ENCODE results near the gene SPDYE4.

SPDYE4 gene

GRCh38 chr17:8726941-8727555 is 31.3 kb downstream of the SPDYE4 start:
- Mint-ChIP-seq H3K27me3 (peaks cover 19 to 55% of the 10 kb centered on the region in 2 donors), H3K4me3 (no peak overlapping the region)
- DNase-seq = no peak

GRCh38 chr17:8725881-8726876 is 32.2 kb downstream of the SPDYE4 start:
- ATAC-seq (replicated peaks) = no peak
- peaks cover 20 to 63% of the 10 kb centered on the region in 2 donors for H3K27me3 Mint-ChIP-seq
- H3K36me3 Mint-ChIP-seq (ENCODE audit: insufficient read depth) = no peaks in the 10 kb centered on the region

More at GRCh38 chr17:8726941-8727555, 31.3 kb downstream of the SPDYE4 start:
- Mint-ChIP-seq H3K4me1 (ENCODE audit: low read depth in 2 of 2) (no peaks in the 10 kb centered on the region), H3K9me3 (no peaks in the 10 kb centered on the region), H3K36me3 (ENCODE audit: insufficient read depth) (no peaks in the 10 kb centered on the region), H3K27ac (no peak overlapping the region)
- no peak for ATAC-seq (replicated peaks)

GRCh38 chr17:8724451-8724850 is 33.9 kb downstream of the SPDYE4 start:
- no peak overlapping the region for H3K27ac Mint-ChIP-seq
- no peaks in the 10 kb centered on the region for H3K9me3 Mint-ChIP-seq
- H3K27me3 Mint-ChIP-seq = peaks cover 18 to 54% of the 10 kb centered on the region in 2 donors
- ATAC-seq (replicated peaks) (no peak), DNase-seq (no peak)
- H3K36me3 Mint-ChIP-seq (ENCODE audit: insufficient read depth) = no peaks in the 10 kb centered on the region
- no peak overlapping the region for H3K4me3 Mint-ChIP-seq
- H3K4me1 Mint-ChIP-seq (ENCODE audit: low read depth in 2 of 2) = no peaks in the 10 kb centered on the region

More at GRCh38 chr17:8725881-8726876, 32.2 kb downstream of the SPDYE4 start:
- Mint-ChIP-seq H3K4me1 (ENCODE audit: low read depth in 2 of 2) (no peaks in the 10 kb centered on the region), H3K9me3 (no peaks in the 10 kb centered on the region), H3K27ac (no peak overlapping the region), H3K4me3 (no peak overlapping the region)
- no peak for DNase-seq

- H3K27ac Mint-ChIP-seq = no peak overlapping the region
- DNase-seq = no peak
- no peaks in the 10 kb centered on the region for H3K9me3 Mint-ChIP-seq
- no peak for ATAC-seq (replicated peaks)
- no peak overlapping the region for H3K4me3 Mint-ChIP-seq
- H3K4me1 Mint-ChIP-seq (ENCODE audit: low read depth in 2 of 2) = no peaks in the 10 kb centered on the region
- no peaks in the 10 kb centered on the region for H3K36me3 Mint-ChIP-seq (ENCODE audit: insufficient read depth)
- H3K27me3 Mint-ChIP-seq = peaks cover 12 to 42% of the 10 kb centered on the region in 2 donors
These were observed 37.8 kb downstream of the SPDYE4 start for GRCh38 chr17:8720596-8720995.

- DNase-seq (no peak), ATAC-seq (replicated peaks) (no peak)
- Mint-ChIP-seq H3K27ac (no peak overlapping the region), H3K4me3 (no peak overlapping the region), H3K4me1 (ENCODE audit: low read depth in 2 of 2) (no peaks in the 10 kb centered on the region), H3K36me3 (ENCODE audit: insufficient read depth) (no peaks in the 10 kb centered on the region), H3K27me3 (peaks cover 12 to 37% of the 10 kb centered on the region in 2 donors), H3K9me3 (no peaks in the 10 kb centered on the region)
These were observed 38.8 kb downstream of the SPDYE4 start for GRCh38 chr17:8719291-8720246.

- H3K36me3 Mint-ChIP-seq (ENCODE audit: insufficient read depth) = no peaks in the 10 kb centered on the region
- DNase-seq (no peak), ATAC-seq (replicated peaks) (no peak)
- H3K4me1 Mint-ChIP-seq (ENCODE audit: low read depth in 2 of 2) = no peaks in the 10 kb centered on the region
- H3K9me3 Mint-ChIP-seq = no peaks in the 10 kb centered on the region
- no peak overlapping the region for H3K27ac Mint-ChIP-seq
- H3K4me3 Mint-ChIP-seq = no peak overlapping the region
- H3K27me3 Mint-ChIP-seq = peaks cover 12 to 43% of the 10 kb centered on the region in 2 donors
These were observed 40.3 kb downstream of the SPDYE4 start for GRCh38 chr17:8718001-8718563.

GRCh38 chr17:8713878-8714277 is 44.5 kb downstream of the SPDYE4 start:
- H3K4me3 Mint-ChIP-seq = no peak overlapping the region
- no peak for DNase-seq
- H3K27ac Mint-ChIP-seq = no peak overlapping the region
- H3K27me3 Mint-ChIP-seq = peaks cover 28 to 45% of the 10 kb centered on the region in 2 donors
- no peaks in the 10 kb centered on the region for H3K9me3 Mint-ChIP-seq
- no peak for ATAC-seq (replicated peaks)
- no peaks in the 10 kb centered on the region for H3K36me3 Mint-ChIP-seq (ENCODE audit: insufficient read depth)
- H3K4me1 Mint-ChIP-seq (ENCODE audit: low read depth in 2 of 2) = no peaks in the 10 kb centered on the region

GRCh38 chr17:8713315-8713714 is 45.0 kb downstream of the SPDYE4 start:
- H3K36me3 Mint-ChIP-seq (ENCODE audit: insufficient read depth) = no peaks in the 10 kb centered on the region
- no peak overlapping the region for H3K27ac Mint-ChIP-seq
- no peaks in the 10 kb centered on the region for H3K4me1 Mint-ChIP-seq (ENCODE audit: low read depth in 2 of 2)
- H3K27me3 Mint-ChIP-seq = peaks cover 29 to 49% of the 10 kb centered on the region in 2 donors
- no peak for ATAC-seq (replicated peaks)
- no peaks in the 10 kb centered on the region for H3K9me3 Mint-ChIP-seq
- no peak overlapping the region for H3K4me3 Mint-ChIP-seq
- no peak for DNase-seq

GRCh38 chr17:8712698-8713097 is 45.6 kb downstream of the SPDYE4 start:
- H3K4me3 Mint-ChIP-seq = no peak overlapping the region
- H3K9me3 Mint-ChIP-seq = no peaks in the 10 kb centered on the region
- no peaks in the 10 kb centered on the region for H3K4me1 Mint-ChIP-seq (ENCODE audit: low read depth in 2 of 2)
- no peak overlapping the region for H3K27ac Mint-ChIP-seq
- DNase-seq (no peak), ATAC-seq (replicated peaks) (no peak)
- H3K27me3 Mint-ChIP-seq = peaks cover 36 to 55% of the 10 kb centered on the region in 2 donors
- no peaks in the 10 kb centered on the region for H3K36me3 Mint-ChIP-seq (ENCODE audit: insufficient read depth)

GRCh38 chr17:8711291-8711690 is 47.1 kb downstream of the SPDYE4 start:
- no peaks in the 10 kb centered on the region for H3K9me3 Mint-ChIP-seq
- H3K4me3 Mint-ChIP-seq = no peak overlapping the region
- DNase-seq (no peak), ATAC-seq (replicated peaks) (no peak)
- peaks cover 40 to 63% of the 10 kb centered on the region in 2 donors for H3K27me3 Mint-ChIP-seq
- H3K36me3 Mint-ChIP-seq (ENCODE audit: insufficient read depth) = no peaks in the 10 kb centered on the region
- no peak overlapping the region for H3K27ac Mint-ChIP-seq
- H3K4me1 Mint-ChIP-seq (ENCODE audit: low read depth in 2 of 2) = no peaks in the 10 kb centered on the region

GRCh38 chr17:8710813-8711212 is 47.5 kb downstream of the SPDYE4 start:
- Mint-ChIP-seq H3K27ac (no peak overlapping the region), H3K36me3 (ENCODE audit: insufficient read depth) (no peaks in the 10 kb centered on the region), H3K4me3 (no peak overlapping the region), H3K4me1 (ENCODE audit: low read depth in 2 of 2) (no peaks in the 10 kb centered on the region), H3K27me3 (peaks cover 44 to 67% of the 10 kb centered on the region in 2 donors), H3K9me3 (no peaks in the 10 kb centered on the region)
- ATAC-seq (replicated peaks) (no peak), DNase-seq (no peak)

- DNase-seq = no peak
- Mint-ChIP-seq H3K9me3 (no peaks in the 10 kb centered on the region), H3K27me3 (peaks cover 58 to 69% of the 10 kb centered on the region in 2 donors), H3K4me3 (no peak overlapping the region), H3K27ac (no peak overlapping the region), H3K4me1 (ENCODE audit: low read depth in 2 of 2) (no peaks in the 10 kb centered on the region), H3K36me3 (ENCODE audit: insufficient read depth) (no peaks in the 10 kb centered on the region)
- no peak for ATAC-seq (replicated peaks)
These were observed 49.3 kb downstream of the SPDYE4 start for GRCh38 chr17:8709006-8709405.

- no peaks in the 10 kb centered on the region for H3K36me3 Mint-ChIP-seq (ENCODE audit: insufficient read depth)
- no peak overlapping the region for H3K27ac Mint-ChIP-seq
- ATAC-seq (replicated peaks) (no peak), DNase-seq (no peak)
- no peaks in the 10 kb centered on the region for H3K4me1 Mint-ChIP-seq (ENCODE audit: low read depth in 2 of 2)
- H3K4me3 Mint-ChIP-seq = no peak overlapping the region
- peaks cover 58 to 76% of the 10 kb centered on the region in 2 donors for H3K27me3 Mint-ChIP-seq
- no peaks in the 10 kb centered on the region for H3K9me3 Mint-ChIP-seq
These were observed 50.3 kb downstream of the SPDYE4 start for GRCh38 chr17:8708025-8708461.
